Epithelial cell of proximal tubule (primary cell): ENCODE data around the gene PEX13. TPM values are rescaled to one million over a fixed set of nuclear protein-coding genes. Genes with fewer than 3 reads are reported as not detected.

ENCODE experiments used
- DNase-seq: peaks from one replicate; pipeline ENCODE4 v3.0.0-alpha.2; 2011; ENCODE audit warnings: low read depth
- H3K4me3 ChIP-seq: 2 replicates; pipeline ENCODE4 v1.5.1; 2011; ENCODE audit warnings: low read depth, mild to moderate bottlenecking, low read length
- total RNA-seq: library from RNA; depleted of rRNA; stranded (reverse); fragments of >200 nt; gene quantifications from 2 replicates; pipeline ENCODE4 v1.2.3, GENCODE V29; 2015
- TF ChIP-seq, protein P1 (sequence below): conservative IDR thresholded peaks from 2 replicates; pipeline ENCODE4 v1.5.1; 2012; ENCODE audit warnings: low read depth, mild to moderate bottlenecking, low read length

The PEX13 gene, protein sequence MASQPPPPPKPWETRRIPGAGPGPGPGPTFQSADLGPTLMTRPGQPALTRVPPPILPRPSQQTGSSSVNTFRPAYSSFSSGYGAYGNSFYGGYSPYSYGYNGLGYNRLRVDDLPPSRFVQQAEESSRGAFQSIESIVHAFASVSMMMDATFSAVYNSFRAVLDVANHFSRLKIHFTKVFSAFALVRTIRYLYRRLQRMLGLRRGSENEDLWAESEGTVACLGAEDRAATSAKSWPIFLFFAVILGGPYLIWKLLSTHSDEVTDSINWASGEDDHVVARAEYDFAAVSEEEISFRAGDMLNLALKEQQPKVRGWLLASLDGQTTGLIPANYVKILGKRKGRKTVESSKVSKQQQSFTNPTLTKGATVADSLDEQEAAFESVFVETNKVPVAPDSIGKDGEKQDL
- total RNA-seq = 29.6 and 30.3 TPM in 2 replicates

DNA sequence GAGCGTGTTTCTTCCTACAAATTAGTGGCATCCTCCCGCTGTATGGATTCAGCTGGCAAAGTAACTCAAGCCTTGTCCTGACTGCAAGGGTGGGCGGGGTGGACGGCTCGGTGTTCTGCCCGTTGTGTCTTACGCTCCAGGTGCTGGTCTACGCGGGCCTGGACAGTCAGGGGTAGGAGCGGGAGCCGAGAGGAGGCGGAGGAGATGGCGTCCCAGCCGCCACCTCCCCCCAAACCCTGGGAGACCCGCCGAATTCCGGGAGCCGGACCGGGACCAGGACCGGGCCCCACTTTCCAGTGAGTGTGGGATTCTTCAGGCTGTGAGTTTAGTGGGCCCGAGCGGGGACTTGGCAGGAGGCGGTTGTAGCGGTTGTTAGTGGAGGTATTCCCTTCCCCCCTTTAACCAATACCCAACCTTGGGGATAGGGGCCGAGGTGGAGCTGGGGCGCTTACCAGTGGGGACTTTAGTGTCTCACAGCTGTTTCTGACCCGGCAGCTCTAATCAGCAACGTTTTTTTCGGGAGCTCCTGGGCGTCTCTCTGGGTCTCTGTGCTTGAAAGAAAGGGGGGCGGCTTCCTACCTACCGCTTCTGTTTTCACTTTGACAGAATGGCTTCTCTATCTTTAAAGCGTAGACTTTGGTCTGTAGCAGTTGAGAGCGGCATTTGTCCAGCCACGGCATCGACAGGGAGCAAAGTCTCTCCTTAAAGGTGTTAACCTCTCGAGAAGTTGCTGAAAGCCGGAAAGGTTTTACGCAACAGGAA, at the start of gene PEX13, which contains the start of gene PUS10:
Gene PEX13, plus strand, starts transcription at position 165 of the 762 bp plus-strand sequence. Its CDS starts 40 bp downstream, at position 205.
Gene PUS10, minus strand, starts transcription at position 700 of the 762 bp plus-strand sequence. CDS start 6,365 bp downstream, outside the sequence.
- peak; percentile 63 for DNase-seq
- H3K4me3 ChIP-seq = peak within 1 kb of the TSS; percentile 93
- TF ChIP-seq, protein P1, sequence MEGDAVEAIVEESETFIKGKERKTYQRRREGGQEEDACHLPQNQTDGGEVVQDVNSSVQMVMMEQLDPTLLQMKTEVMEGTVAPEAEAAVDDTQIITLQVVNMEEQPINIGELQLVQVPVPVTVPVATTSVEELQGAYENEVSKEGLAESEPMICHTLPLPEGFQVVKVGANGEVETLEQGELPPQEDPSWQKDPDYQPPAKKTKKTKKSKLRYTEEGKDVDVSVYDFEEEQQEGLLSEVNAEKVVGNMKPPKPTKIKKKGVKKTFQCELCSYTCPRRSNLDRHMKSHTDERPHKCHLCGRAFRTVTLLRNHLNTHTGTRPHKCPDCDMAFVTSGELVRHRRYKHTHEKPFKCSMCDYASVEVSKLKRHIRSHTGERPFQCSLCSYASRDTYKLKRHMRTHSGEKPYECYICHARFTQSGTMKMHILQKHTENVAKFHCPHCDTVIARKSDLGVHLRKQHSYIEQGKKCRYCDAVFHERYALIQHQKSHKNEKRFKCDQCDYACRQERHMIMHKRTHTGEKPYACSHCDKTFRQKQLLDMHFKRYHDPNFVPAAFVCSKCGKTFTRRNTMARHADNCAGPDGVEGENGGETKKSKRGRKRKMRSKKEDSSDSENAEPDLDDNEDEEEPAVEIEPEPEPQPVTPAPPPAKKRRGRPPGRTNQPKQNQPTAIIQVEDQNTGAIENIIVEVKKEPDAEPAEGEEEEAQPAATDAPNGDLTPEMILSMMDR = no peak

DNA sequence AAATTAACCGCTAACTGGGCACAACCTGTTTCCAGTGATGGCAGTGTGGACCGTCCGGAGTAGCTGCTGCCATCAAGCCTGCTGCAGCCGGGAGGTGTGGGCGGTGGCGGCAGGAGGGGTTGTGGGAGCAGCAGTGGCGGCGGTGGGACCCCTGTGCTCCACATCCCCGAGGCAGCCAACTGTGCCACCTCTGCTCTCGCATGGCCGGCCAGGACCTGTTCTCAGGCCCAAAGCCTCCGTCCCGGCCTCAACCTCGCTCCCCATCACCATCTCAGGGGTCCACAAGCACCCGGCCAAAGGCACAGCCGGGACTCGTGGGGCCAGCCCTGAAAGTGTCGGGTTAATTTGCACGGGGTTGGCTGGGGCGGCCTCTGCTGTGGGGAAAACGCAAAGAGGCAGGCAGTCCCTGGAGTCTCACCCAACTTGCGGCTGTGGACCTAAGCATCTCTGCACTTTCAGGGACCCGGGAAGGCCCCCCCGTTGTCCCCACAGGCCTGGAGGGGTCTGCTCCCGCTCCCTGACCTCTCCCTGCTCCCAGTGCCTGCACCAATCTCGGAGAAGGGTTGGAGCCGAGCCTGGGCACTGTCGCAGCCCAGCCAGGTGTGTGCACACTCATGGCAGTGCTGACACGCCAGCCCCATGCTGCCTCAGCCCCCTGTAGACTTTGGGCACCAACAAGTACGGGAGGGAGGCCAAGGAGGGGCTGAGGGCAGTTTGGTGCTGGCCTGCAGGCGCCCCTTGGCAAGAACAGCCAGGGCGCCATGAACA, 44.4 kb upstream of the PEX13 start:
- DNase-seq = no peak
- TF ChIP-seq, protein P1 = no peak
- no peak overlapping the region for H3K4me3 ChIP-seq

DNA sequence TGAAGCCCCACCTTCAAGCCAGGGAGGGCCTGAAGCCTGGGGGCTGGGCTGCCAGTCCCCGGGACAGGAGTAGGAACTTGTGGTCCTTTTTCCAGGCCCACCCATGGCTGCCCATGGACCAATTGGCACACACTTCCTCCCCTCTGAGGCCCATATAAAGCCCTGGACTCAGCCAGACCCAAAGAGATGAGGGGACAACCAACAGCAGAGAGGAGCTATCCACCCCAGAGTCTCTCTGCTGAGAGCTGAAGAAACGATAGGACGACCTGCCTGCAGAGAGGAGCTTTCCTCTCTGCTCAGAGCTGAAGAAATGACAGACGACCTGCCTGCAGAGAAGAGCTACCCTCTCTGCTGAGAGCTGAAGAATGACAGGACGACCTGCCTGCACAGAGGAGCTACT, 43.8 kb upstream of the PEX13 start:
- no peak for DNase-seq
- TF ChIP-seq, protein P1 = no peak
- H3K4me3 ChIP-seq = no peak overlapping the region

DNA sequence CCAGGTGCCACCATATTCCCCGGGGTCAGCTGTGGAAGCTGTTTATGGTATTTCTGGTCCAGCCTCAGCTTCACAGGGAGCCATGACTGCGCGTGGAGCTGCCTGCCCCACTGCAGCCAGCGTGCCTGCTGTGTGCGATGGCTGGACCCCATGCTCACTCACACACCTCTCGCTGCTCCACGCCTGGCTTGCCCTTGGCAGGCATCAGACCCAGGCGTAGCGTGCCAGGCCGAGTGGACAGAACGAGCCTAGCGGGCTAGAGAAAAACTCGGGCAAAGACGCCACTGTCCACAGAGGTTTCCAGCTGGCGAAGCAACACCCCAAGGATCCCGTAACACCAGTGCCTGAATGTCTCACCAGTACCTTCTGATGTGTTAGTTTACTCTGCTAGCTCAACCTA, 42.9 kb upstream of the PEX13 start:
- H3K4me3 ChIP-seq = no peak overlapping the region
- DNase-seq = no peak
- TF ChIP-seq, protein P1 = no peak

DNA sequence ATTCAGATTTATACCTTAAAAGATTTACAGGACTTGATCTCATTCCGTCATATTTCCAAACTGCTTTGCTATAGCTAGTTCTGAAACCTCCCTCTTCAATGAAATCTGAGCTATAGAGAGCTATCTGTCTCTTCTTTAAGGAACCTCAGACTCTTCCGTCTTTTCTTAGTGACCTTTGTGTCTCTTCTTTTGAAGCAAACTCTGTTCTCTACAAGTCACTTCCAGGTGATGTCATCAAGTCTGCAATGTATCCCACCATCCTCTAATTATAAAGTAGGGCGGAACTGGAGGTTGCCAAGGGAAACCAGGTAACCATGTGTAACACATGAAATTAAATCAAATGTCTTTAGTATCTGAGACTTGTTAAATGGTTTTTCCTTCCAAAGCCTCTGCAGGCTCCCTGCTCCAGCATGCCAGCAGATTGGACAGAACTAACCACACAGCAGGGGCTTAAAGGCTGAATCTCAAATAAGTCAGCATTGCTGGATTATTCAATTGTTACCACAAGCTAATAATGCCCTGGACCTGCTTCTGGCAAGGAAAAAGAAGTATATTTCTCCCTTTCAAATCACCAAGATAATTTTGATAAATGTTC, 41.2 kb upstream of the PEX13 start:
- TF ChIP-seq, protein P1 = no peak
- no peak for DNase-seq

DNA sequence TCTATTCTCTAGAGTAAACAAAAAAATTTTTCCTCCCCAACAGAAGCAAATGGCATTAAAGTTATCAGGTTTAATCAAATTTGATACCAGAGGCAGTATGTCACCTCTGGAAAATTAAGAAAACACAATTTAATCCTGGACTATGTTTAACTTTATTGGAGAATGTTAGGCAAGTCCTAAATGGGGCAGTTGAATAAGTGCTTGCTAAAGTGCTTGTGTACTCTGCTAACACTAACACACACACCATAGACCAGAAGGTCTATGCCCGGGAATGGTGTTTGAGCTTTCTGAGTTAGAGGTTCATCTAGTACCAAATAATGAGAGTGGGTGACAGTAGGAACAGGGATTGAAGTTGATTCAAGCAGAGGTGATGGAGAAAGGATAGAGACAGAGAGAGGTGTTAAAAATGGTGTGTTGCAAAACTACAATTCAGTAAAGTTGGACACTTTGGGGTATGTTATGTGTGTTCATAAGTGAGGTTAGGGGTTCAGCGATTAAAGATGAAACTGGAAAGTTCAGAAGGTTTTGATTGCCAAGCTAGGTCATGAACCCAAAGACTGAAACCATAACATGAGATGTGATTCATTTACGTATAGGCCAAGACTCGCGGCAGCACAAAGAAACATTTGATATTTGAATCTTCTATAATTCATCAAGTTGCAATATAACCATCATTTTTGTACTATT, 40.5 kb upstream of the PEX13 start:
- H3K4me3 ChIP-seq = no peak overlapping the region
- DNase-seq = no peak
- TF ChIP-seq, protein P1 = no peak

More for the DNA sequence above, 41.2 kb upstream of the PEX13 start:
- no peak overlapping the region for H3K4me3 ChIP-seq
